ENCODE data around the gene DMKN. TPM values are rescaled to one million over a fixed set of nuclear protein-coding genes. Genes with fewer than 3 reads are reported as not detected.

Gene DMKN
- total and polyA plus RNA-seq, 2 of the 8 experiments (the other 6 are each of a cell fraction or from before 2014, with no cell fraction given): 290 to 330 TPM

GRCh38 chr19:35531291-35531690 lies 17.8 kb upstream of the DMKN start (continued):
- TF ChIP-seq RFX5 (IDR thresholded peaks at IDR 0.05; ENCODE audit: borderline replicate concordance, low read depth, low read length): no peak

Measured in H1 (cell line).